Measurements from ENCODE around the gene MPP2.

DNA sequence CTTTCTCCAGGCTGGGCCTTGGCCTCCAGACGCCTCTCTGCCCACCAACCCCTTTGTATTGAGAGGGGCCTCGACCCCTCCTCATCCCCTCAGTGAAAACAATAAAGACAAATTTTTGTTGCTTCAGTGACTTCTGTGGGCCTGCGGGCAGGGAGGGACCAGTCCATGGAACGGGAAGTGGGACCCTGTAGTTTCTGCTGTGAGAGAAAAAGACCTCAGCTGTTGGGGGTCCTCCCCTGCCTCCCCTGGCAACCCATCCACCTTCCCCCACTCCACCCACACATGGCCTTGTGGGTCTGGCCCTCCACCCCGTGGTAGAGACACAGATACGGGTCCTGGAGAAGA, 31.5 kb upstream of the MPP2 start:
- TF ChIP-seq CTCF (IDR thresholded peaks at IDR 0.05) (no peak), POLR2A (IDR thresholded peaks at IDR 0.05) (no peak)
